Keratinocyte (primary cell): ENCODE measurements around the gene PIPOX. TPM values are rescaled to one million over a fixed set of nuclear protein-coding genes. Genes with fewer than 3 reads are reported as not detected.

Source experiments
- DNase-seq: peaks from one replicate; pipeline ENCODE4 v3.0.0-alpha.2; 2011; ENCODE audit warnings: low read depth, missing footprints, low spot score
- FAIRE-seq: peaks from 2 replicates; lab custom pipeline; 2011; peaks lifted over from hg19 to GRCh38; lab: Jason Lieb, UNC
- H2AFZ ChIP-seq: 2 replicates; pipeline ENCODE4 v1.6.0; 2012; ENCODE audit warnings: low read length, control low read depth, inconsistent platforms; ENCODE audit not compliant: control insufficient read depth
- H3K27ac ChIP-seq: 2 replicates; pipeline ENCODE4 v1.5.1; 2011; ENCODE audit warnings: low read length; ENCODE audit not compliant: control insufficient read depth, insufficient read depth
- H3K27me3 ChIP-seq: 3 replicates; pipeline ENCODE4 v1.6.0; 2011; ENCODE audit warnings: low read length; ENCODE audit not compliant: control insufficient read depth, insufficient read depth; ENCODE audit errors: extremely low read depth
- H3K36me3 ChIP-seq, 2 experiments: 2 replicates in 1 of 2; 3 replicates in 1 of 2; pipeline ENCODE4 v1.5.1; 2011; ENCODE audit warnings: low read length in 2 of 2, mild to moderate bottlenecking in 1 of 2; ENCODE audit not compliant: control insufficient read depth in 2 of 2, insufficient read depth in 2 of 2; ENCODE audit errors: extremely low read depth in 1 of 2
- H3K4me1 ChIP-seq: 3 replicates; pipeline ENCODE4 v1.5.1; 2011; ENCODE audit warnings: low read length; ENCODE audit not compliant: control insufficient read depth, insufficient read depth; ENCODE audit errors: extremely low read depth
- H3K4me2 ChIP-seq: 3 replicates; pipeline ENCODE4 v1.6.0; 2011; ENCODE audit warnings: low read depth, low read length; ENCODE audit not compliant: control insufficient read depth, insufficient read depth; ENCODE audit errors: extremely low read depth
- H3K4me3 ChIP-seq, 3 experiments: fragments of 200-600 bp in 1 of 3; sonication (generic) in 1 of 3; 2 replicates in 2 of 3; 3 replicates in 1 of 3; pipeline ENCODE4 v1.5.1; 2011 to 2016; ENCODE audit warnings: low read length in 3 of 3, mild to moderate bottlenecking in 3 of 3, control low read depth in 2 of 3, inconsistent platforms in 1 of 3, low read depth in 1 of 3, mixed read lengths in 1 of 3, mixed run types in 1 of 3, moderate library complexity in 1 of 3; ENCODE audit not compliant: control insufficient read depth in 2 of 3, insufficient read depth in 2 of 3; ENCODE audit errors: extremely low read depth in 1 of 3
- H3K79me2 ChIP-seq: 2 replicates; pipeline ENCODE4 v1.6.0; 2012; ENCODE audit warnings: low read length; ENCODE audit not compliant: control insufficient read depth, insufficient read depth
- H3K9ac ChIP-seq: 3 replicates; pipeline ENCODE4 v1.6.0; 2011; ENCODE audit warnings: low read length; ENCODE audit not compliant: control insufficient read depth, insufficient read depth; ENCODE audit errors: extremely low read depth
- H3K9me1 ChIP-seq: 3 replicates; pipeline ENCODE4 v1.6.0; 2011; ENCODE audit warnings: low read length; ENCODE audit not compliant: control insufficient read depth, insufficient read depth; ENCODE audit errors: extremely low read depth
- H3K9me3 ChIP-seq: 2 replicates; pipeline ENCODE4 v1.5.1; 2012; ENCODE audit warnings: low read depth, low read length; ENCODE audit not compliant: control insufficient read depth
- H4K20me1 ChIP-seq: 3 replicates; pipeline ENCODE4 v1.6.0; 2011; ENCODE audit warnings: low read length; ENCODE audit not compliant: control insufficient read depth, insufficient read depth; ENCODE audit errors: extremely low read depth
- CTCF ChIP-seq, 3 experiments: IDR thresholded peaks in 1 of 3; conservative IDR thresholded peaks in 1 of 3; optimal IDR thresholded peaks in 1 of 3; 2 replicates in 2 of 3; 3 replicates in 1 of 3; pipeline versions ENCODE3 to v1.5.1; 2011; ENCODE audit warnings: low read length in 3 of 3, mild to moderate bottlenecking in 3 of 3, moderate library complexity in 2 of 3, control low read depth in 1 of 3, inconsistent platforms in 1 of 3; ENCODE audit not compliant: insufficient read depth in 2 of 3; ENCODE audit errors: extremely low read depth in 1 of 3
- EZH2 ChIP-seq: IDR thresholded peaks from one replicate; pipeline ENCODE4 v1.6.1; 2012; ENCODE audit warnings: inconsistent platforms, mild to moderate bottlenecking, low read length, moderate library complexity
- dilution Hi-C: fragments of 300-500 bp; cut with MboI; formaldehyde crosslinking; loops from one replicate; pipeline ENCODE4 v1.7.0; 2020; ENCODE audit warnings: low sequenced_read_pairs; ENCODE audit not compliant: extremely low pct_ligation_motif_present
- polyA plus RNA-seq, 5 experiments: library from polyadenylated mRNA; depleted of rRNA in 3 of 5; stranded (reverse) in 3 of 5; stranded (forward) in 1 of 5; unstranded in 1 of 5; fragments of >200 nt; gene quantifications; 1 replicate in 1 of 5; 2 replicates in 3 of 5; 3 replicates in 1 of 5; pipeline versions ENCODE4 v1.2.1 to v1.2.3, GENCODE V29; 2011 to 2012; ENCODE audit warnings: missing spikeins in 2 of 5, low read depth in 1 of 5, low replicate concordance in 1 of 5

Gene PIPOX
- polyA plus RNA-seq, 1 donor (not counting 4 experiments of a cell fraction or from before 2014, with no cell fraction given) = not detected

GRCh38 chr17:29002811-29003210 is 40.1 kb upstream of the PIPOX start:
- FAIRE-seq = no peak
- Histone ChIP-seq H3K4me2 (no peak overlapping the region), H3K9me1 (no peaks in the 10 kb centered on the region), H3K27ac (no peak overlapping the region), H4K20me1 (no peaks in the 10 kb centered on the region), H3K27me3 (peaks cover 61% of the 10 kb centered on the region), H3K36me3 (no peaks in the 10 kb centered on the region), H3K9ac (no peak overlapping the region), H2AFZ (no peak overlapping the region), H3K4me1 (peaks cover 3% of the 10 kb centered on the region), H3K9me3 (no peaks in the 10 kb centered on the region), H3K4me3 (no peak overlapping the region), H3K79me2 (no peaks in the 10 kb centered on the region)
- TF ChIP-seq CTCF (optimal IDR thresholded peaks at IDR 0.05 in 1 of 3, IDR thresholded peaks at IDR 0.05 in 1 of 3, conservative IDR thresholded peaks at IDR 0.05 in 1 of 3; ENCODE audit: extremely low read depth in 1 of 3, insufficient read depth in 2 of 3, low read length in 3 of 3) (no peak), EZH2 (no peak)
- dilution Hi-C loops = no loop called here
- no peak for DNase-seq

- Histone ChIP-seq H3K9me1 (no peaks in the 10 kb centered on the region), H3K27me3 (peaks cover 61% of the 10 kb centered on the region), H3K27ac (no peak overlapping the region), H4K20me1 (no peaks in the 10 kb centered on the region), H3K9me3 (no peaks in the 10 kb centered on the region), H3K4me2 (no peak overlapping the region), H3K4me1 (peaks cover 3% of the 10 kb centered on the region), H2AFZ (no peak overlapping the region), H3K9ac (no peak overlapping the region), H3K36me3 (no peaks in the 10 kb centered on the region), H3K4me3 (no peak overlapping the region), H3K79me2 (no peaks in the 10 kb centered on the region)
- DNase-seq (no peak), FAIRE-seq (no peak)
- no peak for TF ChIP-seq CTCF (optimal IDR thresholded peaks at IDR 0.05 in 1 of 3, IDR thresholded peaks at IDR 0.05 in 1 of 3, conservative IDR thresholded peaks at IDR 0.05 in 1 of 3; ENCODE audit: extremely low read depth in 1 of 3, insufficient read depth in 2 of 3, low read length in 3 of 3)
- no peak for TF ChIP-seq EZH2
- dilution Hi-C loops = no loop called here
These were observed 39.7 kb upstream of the PIPOX start for GRCh38 chr17:29003289-29003688.
